Left hindlimb (tissue), 1 donor: Measurements from ENCODE around the gene ZBTB16.

Source experiments
- DNase-seq: peaks from one replicate; pipeline ENCODE4 v3.0.0-alpha.2; 2018

Gene ZBTB16

GRCh38 chr11:114219559-114220349, 160.2 kb downstream of the ZBTB16 start:
- no peak for DNase-seq

- DNase-seq, result no peak
These were observed 161.5 kb downstream of the ZBTB16 start for GRCh38 chr11:114221037-114221436.

GRCh38 chr11:114225661-114226060, 166.2 kb downstream of the ZBTB16 start:
- DNase-seq, result no peak

GRCh38 chr11:114226356-114226755, 166.8 kb downstream of the ZBTB16 start:
- no peak for DNase-seq

GRCh38 chr11:114228435-114229411, 169.2 kb downstream of the ZBTB16 start:
- DNase-seq, result no peak

- DNase-seq, result no peak
These were observed 170.7 kb downstream of the ZBTB16 start for GRCh38 chr11:114230031-114230704.

- no peak for DNase-seq
These were observed 173.0 kb downstream of the ZBTB16 start for GRCh38 chr11:114232400-114233059.

- DNase-seq, result no peak
These were observed 174.2 kb downstream of the ZBTB16 start for GRCh38 chr11:114233755-114234154.

- DNase-seq, result no peak
These were observed 177.3 kb downstream of the ZBTB16 start for GRCh38 chr11:114236829-114237228.

GRCh38 chr11:114237321-114238280, 178.1 kb downstream of the ZBTB16 start:
- no peak for DNase-seq

- no peak for DNase-seq
These were observed 180.2 kb downstream of the ZBTB16 start for GRCh38 chr11:114239753-114240161.

- DNase-seq, result no peak
These were observed 182.5 kb downstream of the ZBTB16 start for GRCh38 chr11:114242032-114242431.

- no peak for DNase-seq
These were observed 184.2 kb downstream of the ZBTB16 start for GRCh38 chr11:114243461-114244372.

GRCh38 chr11:114244726-114245394, 185.3 kb downstream of the ZBTB16 start:
- no peak for DNase-seq

- DNase-seq, result no peak
These were observed 187.0 kb downstream of the ZBTB16 start for GRCh38 chr11:114246321-114247069.

GRCh38 chr11:114247070-114247789, 187.7 kb downstream of the ZBTB16 start:
- no peak for DNase-seq

GRCh38 chr11:114250180-114250579, 190.7 kb downstream of the ZBTB16 start:
- no peak for DNase-seq
